ENCODE data around the gene PCDH8. TPM values are rescaled to one million over a fixed set of nuclear protein-coding genes. Genes with fewer than 3 reads are reported as not detected.

The PCDH8 gene
- total RNA-seq, 6 experiments from 2014 or later = not detected

GRCh38 chr13:52810526-52810925 is 37.9 kb downstream of the PCDH8 start:
- Mint-ChIP-seq H3K4me3 (no peak overlapping the region), H3K27ac (no peak overlapping the region), H3K4me1 (ENCODE audit: low read depth) (peaks cover 8% of the 10 kb centered on the region)

GRCh38 chr13:52810011-52810410 is 38.4 kb downstream of the PCDH8 start:
- no peak for TF ChIP-seq CTCF (IDR thresholded peaks at IDR 0.05)
- DNase-seq = no peak
- no peak overlapping the region for H3K27ac Mint-ChIP-seq
- no peaks in the 10 kb centered on the region; the same call in none of the 2 replicates for H3K9me3 Mint-ChIP-seq
- H3K4me3 Mint-ChIP-seq = no peak overlapping the region
- no peaks in the 10 kb centered on the region for H3K36me3 Mint-ChIP-seq (ENCODE audit: low read depth)
- peaks cover 8% of the 10 kb centered on the region for H3K4me1 Mint-ChIP-seq (ENCODE audit: low read depth)
- H3K27me3 Mint-ChIP-seq (ENCODE audit: insufficient read depth) = peaks cover 4% of the 10 kb centered on the region; the same call in 1 of the 2 replicates

More at GRCh38 chr13:52810526-52810925, 37.9 kb downstream of the PCDH8 start:
- no peak for DNase-seq
- TF ChIP-seq CTCF (IDR thresholded peaks at IDR 0.05) = no peak
- Mint-ChIP-seq H3K36me3 (ENCODE audit: low read depth) (no peaks in the 10 kb centered on the region), H3K9me3 (no peaks in the 10 kb centered on the region; the same call in none of the 2 replicates), H3K27me3 (ENCODE audit: insufficient read depth) (peaks cover 4% of the 10 kb centered on the region; the same call in 1 of the 2 replicates)

GRCh38 chr13:52809310-52809769 is 39.1 kb downstream of the PCDH8 start:
- peaks cover 4% of the 10 kb centered on the region; the same call in 1 of the 2 replicates for H3K27me3 Mint-ChIP-seq (ENCODE audit: insufficient read depth)
- no peaks in the 10 kb centered on the region for H3K36me3 Mint-ChIP-seq (ENCODE audit: low read depth)
- H3K27ac Mint-ChIP-seq = no peak overlapping the region
- peak; percentile 78 for TF ChIP-seq CTCF (IDR thresholded peaks at IDR 0.05)
- no peaks in the 10 kb centered on the region; the same call in none of the 2 replicates for H3K9me3 Mint-ChIP-seq
- H3K4me1 Mint-ChIP-seq (ENCODE audit: low read depth) = peaks cover 8% of the 10 kb centered on the region
- H3K4me3 Mint-ChIP-seq = no peak overlapping the region
- DNase-seq = peak; percentile 78

- H3K27me3 Mint-ChIP-seq (ENCODE audit: insufficient read depth) = peaks cover 5% of the 10 kb centered on the region; the same call in 1 of the 2 replicates
- peaks cover 8% of the 10 kb centered on the region for H3K4me1 Mint-ChIP-seq (ENCODE audit: low read depth)
- H3K4me3 Mint-ChIP-seq = no peak overlapping the region
- H3K27ac Mint-ChIP-seq = no peak overlapping the region
- no peak for DNase-seq
- no peaks in the 10 kb centered on the region; the same call in 1 of the 2 replicates for H3K9me3 Mint-ChIP-seq
- no peak for TF ChIP-seq CTCF (IDR thresholded peaks at IDR 0.05)
- H3K36me3 Mint-ChIP-seq (ENCODE audit: low read depth) = no peaks in the 10 kb centered on the region
These were observed 39.6 kb downstream of the PCDH8 start for GRCh38 chr13:52808842-52809219.

GRCh38 chr13:52806029-52806428 is 42.4 kb downstream of the PCDH8 start:
- Mint-ChIP-seq H3K9me3 (no peaks in the 10 kb centered on the region), H3K4me1 (ENCODE audit: low read depth) (peaks cover 8% of the 10 kb centered on the region), H3K27ac (no peak overlapping the region), H3K27me3 (ENCODE audit: insufficient read depth) (peaks cover 7% of the 10 kb centered on the region; the same call in 1 of the 2 replicates), H3K36me3 (ENCODE audit: low read depth) (no peaks in the 10 kb centered on the region), H3K4me3 (no peak overlapping the region)
- TF ChIP-seq CTCF (IDR thresholded peaks at IDR 0.05) = no peak
- DNase-seq = no peak

Data from HFFc6 (cell line).